Measurements from ENCODE around the gene STAC3.

Gene STAC3

DNA sequence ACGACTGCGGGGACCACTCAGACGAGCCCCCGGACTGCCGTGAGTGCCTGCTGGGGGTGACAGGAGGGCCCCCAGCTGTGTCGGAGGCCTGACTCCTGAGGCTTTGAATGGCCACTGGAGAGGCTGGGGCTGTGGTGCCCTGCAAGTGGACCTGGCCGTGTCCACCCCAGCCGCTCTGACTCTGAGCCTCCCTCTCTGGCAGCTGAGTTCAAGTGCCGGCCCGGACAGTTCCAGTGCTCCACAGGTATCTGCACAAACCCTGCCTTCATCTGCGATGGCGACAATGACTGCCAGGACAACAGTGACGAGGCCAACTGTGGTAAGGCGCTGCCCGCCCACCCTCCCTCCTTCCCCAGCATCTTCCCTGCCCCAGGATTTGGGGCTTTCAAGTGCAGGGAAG is 50.5 kb downstream of the STAC3 start:
- TF ChIP-seq, protein P1, sequence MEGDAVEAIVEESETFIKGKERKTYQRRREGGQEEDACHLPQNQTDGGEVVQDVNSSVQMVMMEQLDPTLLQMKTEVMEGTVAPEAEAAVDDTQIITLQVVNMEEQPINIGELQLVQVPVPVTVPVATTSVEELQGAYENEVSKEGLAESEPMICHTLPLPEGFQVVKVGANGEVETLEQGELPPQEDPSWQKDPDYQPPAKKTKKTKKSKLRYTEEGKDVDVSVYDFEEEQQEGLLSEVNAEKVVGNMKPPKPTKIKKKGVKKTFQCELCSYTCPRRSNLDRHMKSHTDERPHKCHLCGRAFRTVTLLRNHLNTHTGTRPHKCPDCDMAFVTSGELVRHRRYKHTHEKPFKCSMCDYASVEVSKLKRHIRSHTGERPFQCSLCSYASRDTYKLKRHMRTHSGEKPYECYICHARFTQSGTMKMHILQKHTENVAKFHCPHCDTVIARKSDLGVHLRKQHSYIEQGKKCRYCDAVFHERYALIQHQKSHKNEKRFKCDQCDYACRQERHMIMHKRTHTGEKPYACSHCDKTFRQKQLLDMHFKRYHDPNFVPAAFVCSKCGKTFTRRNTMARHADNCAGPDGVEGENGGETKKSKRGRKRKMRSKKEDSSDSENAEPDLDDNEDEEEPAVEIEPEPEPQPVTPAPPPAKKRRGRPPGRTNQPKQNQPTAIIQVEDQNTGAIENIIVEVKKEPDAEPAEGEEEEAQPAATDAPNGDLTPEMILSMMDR (IDR thresholded peaks at IDR 0.05; ENCODE audit: low read depth, low read length, missing control alignments) = no peak
- DNase-seq (ENCODE audit: low read depth) = no peak
- in situ Hi-C loops (cut with HindIII; ENCODE audit: low sequenced_read_pairs) = no loop called here
- no peak overlapping the region for H3K4me3 ChIP-seq (ENCODE audit: low read depth, low read length)

DNA sequence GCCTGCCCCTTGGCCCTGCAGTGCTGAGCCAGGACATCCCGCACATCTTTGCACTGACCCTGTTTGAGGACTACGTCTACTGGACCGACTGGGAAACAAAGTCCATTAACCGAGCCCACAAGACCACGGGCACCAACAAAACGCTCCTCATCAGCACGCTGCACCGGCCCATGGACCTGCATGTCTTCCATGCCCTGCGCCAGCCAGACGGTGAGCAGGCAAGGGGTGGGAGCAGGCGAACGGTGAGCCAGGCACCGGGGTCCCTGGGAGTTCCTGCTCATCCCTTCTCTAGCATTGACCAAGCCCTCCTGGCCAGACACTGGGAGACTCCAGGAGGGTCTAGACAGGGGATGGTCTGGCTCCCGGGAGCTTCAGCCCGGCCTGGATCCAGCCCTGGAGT is 51.8 kb downstream of the STAC3 start:
- in situ Hi-C loops (cut with HindIII; ENCODE audit: low sequenced_read_pairs) = no loop called here
- no peak for DNase-seq (ENCODE audit: low read depth)
- TF ChIP-seq, protein P1 (IDR thresholded peaks at IDR 0.05; ENCODE audit: low read depth, low read length, missing control alignments) = no peak
- no peak overlapping the region for H3K4me3 ChIP-seq (ENCODE audit: low read depth, low read length)

- TF ChIP-seq, protein P1 (IDR thresholded peaks at IDR 0.05; ENCODE audit: low read depth, low read length, missing control alignments) = no peak
- DNase-seq (ENCODE audit: low read depth) = no peak
- in situ Hi-C loops (cut with HindIII; ENCODE audit: low sequenced_read_pairs) = no loop called here
- H3K4me3 ChIP-seq (ENCODE audit: low read depth, low read length) = no peak overlapping the region
Observed at GRCh38 chr12:57198329-57198728, 52.7 kb downstream of the STAC3 start.

GRCh38 chr12:57196956-57197355 is 54.0 kb downstream of the STAC3 start:
- TF ChIP-seq, protein P1 (IDR thresholded peaks at IDR 0.05; ENCODE audit: low read depth, low read length, missing control alignments) = no peak
- DNase-seq (ENCODE audit: low read depth) = no peak
- no peak overlapping the region for H3K4me3 ChIP-seq (ENCODE audit: low read depth, low read length)
- in situ Hi-C loops (cut with HindIII; ENCODE audit: low sequenced_read_pairs) = no loop called here

DNA sequence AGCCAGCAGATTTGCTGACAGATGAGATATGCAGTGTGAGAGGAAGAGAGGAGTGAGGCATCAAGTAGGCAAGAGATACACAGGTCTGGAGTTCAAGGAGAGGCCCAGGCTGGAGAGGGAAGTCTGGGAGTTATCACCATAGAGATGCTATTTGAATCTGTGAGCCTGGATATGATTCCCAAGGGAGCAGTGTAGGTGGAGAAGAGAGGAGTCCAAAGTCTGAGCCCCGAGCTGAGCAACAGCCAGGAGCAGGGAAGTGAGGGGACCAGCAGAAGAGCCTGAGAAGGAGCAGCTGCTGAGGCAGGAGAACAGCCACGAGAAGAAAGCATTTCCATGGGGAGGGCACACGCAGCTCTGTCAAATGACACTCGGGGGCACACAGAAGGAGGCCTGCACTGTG is 54.5 kb downstream of the STAC3 start:
- in situ Hi-C loops (cut with HindIII; ENCODE audit: low sequenced_read_pairs) = no loop called here
- DNase-seq (ENCODE audit: low read depth) = no peak
- TF ChIP-seq, protein P1 (IDR thresholded peaks at IDR 0.05; ENCODE audit: low read depth, low read length, missing control alignments) = no peak
- no peak overlapping the region for H3K4me3 ChIP-seq (ENCODE audit: low read depth, low read length)

DNA sequence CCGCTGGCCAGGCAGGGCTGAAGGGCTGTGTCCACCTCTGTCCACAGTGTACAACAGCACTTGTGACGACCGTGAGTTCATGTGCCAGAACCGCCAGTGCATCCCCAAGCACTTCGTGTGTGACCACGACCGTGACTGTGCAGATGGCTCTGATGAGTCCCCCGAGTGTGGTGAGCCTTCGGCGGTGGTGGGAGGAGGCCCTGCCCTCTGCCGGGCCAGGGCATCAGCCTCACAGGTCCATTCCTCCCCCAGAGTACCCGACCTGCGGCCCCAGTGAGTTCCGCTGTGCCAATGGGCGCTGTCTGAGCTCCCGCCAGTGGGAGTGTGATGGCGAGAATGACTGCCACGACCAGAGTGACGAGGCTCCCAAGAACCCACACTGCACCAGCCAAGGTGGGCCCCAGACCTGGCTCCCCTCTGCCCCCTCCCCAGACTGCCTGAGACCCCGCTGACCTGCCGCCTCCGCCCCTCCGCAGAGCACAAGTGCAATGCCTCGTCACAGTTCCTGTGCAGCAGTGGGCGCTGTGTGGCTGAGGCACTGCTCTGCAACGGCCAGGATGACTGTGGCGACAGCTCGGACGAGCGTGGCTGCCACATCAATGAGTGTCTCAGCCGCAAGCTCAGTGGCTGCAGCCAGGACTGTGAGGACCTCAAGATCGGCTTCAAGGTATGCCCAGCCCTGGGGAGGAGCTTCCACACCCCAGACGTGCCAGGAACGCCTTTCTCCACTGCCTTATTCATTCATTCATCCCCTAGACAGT is 55.2 kb downstream of the STAC3 start:
- DNase-seq (ENCODE audit: low read depth) = no peak
- no peak overlapping the region for H3K4me3 ChIP-seq (ENCODE audit: low read depth, low read length)
- in situ Hi-C loops (cut with HindIII; ENCODE audit: low sequenced_read_pairs) = no loop called here
- TF ChIP-seq, protein P1 (IDR thresholded peaks at IDR 0.05; ENCODE audit: low read depth, low read length, missing control alignments) = no peak
